ENCODE measurements around the gene TOR1AIP1.

Gene TOR1AIP1

GRCh38 chr1:179875596-179876299 is 6.3 kb upstream of the TOR1AIP1 start:
- Histone ChIP-seq H3K36me3 (ENCODE audit: control insufficient read depth in 2 of 2, insufficient read depth in 1 of 2, low read length in 2 of 2) (peaks cover 0 to 43% of the 10 kb centered on the region in 2 experiments), H3K9me3 (ENCODE audit: control insufficient read depth, insufficient read depth, low read depth, low read length) (no peaks in the 10 kb centered on the region), H3K4me1 (ENCODE audit: control insufficient read depth, insufficient read depth, low read length) (no peaks in the 10 kb centered on the region), H3K27ac (ENCODE audit: extremely low read depth, low read depth, low read length) (no peak overlapping the region), H3K4me3 (ENCODE audit: low read depth, low read length) (no peak overlapping the region; the same call in 1 of the 2 replicates)
- TF ChIP-seq ZNF280C (tag by site-specific recombination; IDR thresholded peaks at IDR 0.05) (no peak), ZBTB17 (tag by site-specific recombination; IDR thresholded peaks at IDR 0.05) (no peak), PRDM10 (tag by site-specific recombination; IDR thresholded peaks at IDR 0.05) (no peak), ELK4 (IDR thresholded peaks at IDR 0.05; ENCODE audit: borderline replicate concordance, low read depth, low read length) (no peak), ZNF768 (tag by site-specific recombination; IDR thresholded peaks at IDR 0.05) (no peak), ZNF302 (tag by site-specific recombination; IDR thresholded peaks at IDR 0.05; ENCODE audit: low read depth) (no peak)
- ChIA-PET CTCF (interaction anchor here (0.6 to 1.5 kb wide), 2 partner anchors 8 to 80 kb away, joined by 3 to 9 read pairs; no protein-coding TSS in a partner anchor), POLR2A (interaction anchor here (0.6 kb wide), 1 partner anchor 57 kb away, joined by 3 read pairs; no protein-coding TSS in a partner anchor)

- Histone ChIP-seq H3K9me3 (ENCODE audit: control insufficient read depth, insufficient read depth, low read depth, low read length) (no peaks in the 10 kb centered on the region), H3K27ac (ENCODE audit: extremely low read depth, low read depth, low read length) (no peak overlapping the region), H3K4me1 (ENCODE audit: control insufficient read depth, insufficient read depth, low read length) (no peaks in the 10 kb centered on the region), H3K36me3 (ENCODE audit: control insufficient read depth in 2 of 2, insufficient read depth in 1 of 2, low read length in 2 of 2) (peaks cover 0 to 41% of the 10 kb centered on the region in 2 experiments), H3K4me3 (ENCODE audit: low read depth, low read length) (peak overlapping the region; percentile 76)
- ChIA-PET CTCF (interaction anchor here (0.6 to 1.5 kb wide), 3 partner anchors 9 to 79 kb away, joined by 3 to 9 read pairs (median 4); no protein-coding TSS in a partner anchor), POLR2A (interaction anchor here (0.6 kb wide), 2 partner anchors 32 to 56 kb away, joined by 3 read pairs; no protein-coding TSS in a partner anchor)
- 0 out of 2 replicates have a peak, but pooled peaks have one; percentile 39 for TF ChIP-seq ZEB2 (tag by site-specific recombination; IDR thresholded peaks at IDR 0.05)
- no peak for TF ChIP-seq ZNF521 (tag by site-specific recombination; IDR thresholded peaks at IDR 0.05)
- no peak for TF ChIP-seq EGR2 (tag by site-specific recombination; IDR thresholded peaks at IDR 0.05; ENCODE audit: low read depth)
- no peak for TF ChIP-seq ZNF501 (tag by site-specific recombination; IDR thresholded peaks at IDR 0.05)
- 0 out of 2 replicates have a peak, but pooled peaks have one; percentile 13 for TF ChIP-seq KLF10 (tag by site-specific recombination; IDR thresholded peaks at IDR 0.05)
- TF ChIP-seq ZSCAN18 (tag by site-specific recombination; IDR thresholded peaks at IDR 0.05): no peak
- TF ChIP-seq PRDM6 (tag by site-specific recombination; IDR thresholded peaks at IDR 0.05): peak; percentile 94
- TF ChIP-seq ZNF19 (tag by site-specific recombination; IDR thresholded peaks at IDR 0.05; ENCODE audit: low read depth): no peak
- 0 out of 2 replicates have a peak, but pooled peaks have one; percentile 40 for TF ChIP-seq ZNF639 (tag by site-specific recombination; IDR thresholded peaks at IDR 0.05)
- TF ChIP-seq ZNF561 (tag by site-specific recombination; IDR thresholded peaks at IDR 0.05; ENCODE audit: borderline replicate concordance): no peak
- TF ChIP-seq ZBTB8A (tag by site-specific recombination; IDR thresholded peaks at IDR 0.05): no peak
- peak; percentile 44; the same call in 1 of the 2 replicates for TF ChIP-seq ZNF629 (tag by site-specific recombination; IDR thresholded peaks at IDR 0.05)
- TF ChIP-seq ZNF280C (tag by site-specific recombination; IDR thresholded peaks at IDR 0.05): no peak
These were observed 5.8 kb upstream of the TOR1AIP1 start for GRCh38 chr1:179876300-179876715.

Data from HEK293 (cell line).